OCI-LY3 (cell line): ENCODE measurements around the gene NAA16.

ENCODE experiments used
- EZH2phosphoT487 ChIP-seq: fragments of 200-600 bp; shearing (Covaris generic); IDR thresholded peaks from 2 replicates; pipeline ENCODE4 v1.6.1; 2018; ENCODE audit warnings: antibody characterized with exemption, mixed run types, low read depth
- TF ChIP-seq, protein P1 (sequence below): fragments of 200-600, 300-600 bp; sonication (generic); IDR thresholded peaks from 2 replicates; pipeline ENCODE4 v1.5.1; 2014; ENCODE audit warnings: antibody characterized with exemption, low read length, low read depth

DNA sequence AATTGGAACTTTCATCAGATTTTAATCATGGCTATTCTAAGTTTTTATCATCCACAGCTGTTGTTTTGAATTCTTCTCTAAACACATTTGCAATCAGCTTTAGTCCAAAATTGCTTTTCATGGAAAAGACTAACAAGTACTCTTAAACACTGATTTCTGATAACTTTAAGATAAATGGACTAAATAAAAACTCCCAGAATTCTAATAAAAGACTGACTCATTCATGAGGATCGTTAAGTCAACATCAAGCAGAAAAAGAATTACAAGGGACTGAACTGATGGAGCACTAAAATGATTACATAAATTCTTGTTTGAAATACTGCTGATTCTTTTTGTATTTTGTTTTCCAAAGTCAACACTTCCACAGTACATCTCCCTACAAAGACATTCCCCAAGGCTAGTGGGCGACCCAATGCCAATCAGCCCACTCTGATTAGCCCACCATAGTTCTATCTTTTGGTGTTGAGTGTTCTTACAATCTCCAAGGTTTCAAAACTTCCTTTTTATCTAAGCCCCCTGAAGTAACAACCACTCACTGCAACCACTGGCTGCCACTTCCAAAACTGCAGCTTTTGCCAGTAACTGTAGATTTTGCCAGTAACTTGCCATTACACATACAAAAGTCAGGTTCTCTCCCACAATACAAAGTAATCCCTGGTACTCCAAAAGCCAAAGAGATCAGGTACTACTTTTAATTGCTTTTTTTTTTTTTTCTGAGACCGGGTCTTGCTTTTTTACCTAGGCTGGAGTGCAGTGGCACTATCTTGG, 14.0 kb upstream of the NAA16 start:
- TF ChIP-seq, protein P1, sequence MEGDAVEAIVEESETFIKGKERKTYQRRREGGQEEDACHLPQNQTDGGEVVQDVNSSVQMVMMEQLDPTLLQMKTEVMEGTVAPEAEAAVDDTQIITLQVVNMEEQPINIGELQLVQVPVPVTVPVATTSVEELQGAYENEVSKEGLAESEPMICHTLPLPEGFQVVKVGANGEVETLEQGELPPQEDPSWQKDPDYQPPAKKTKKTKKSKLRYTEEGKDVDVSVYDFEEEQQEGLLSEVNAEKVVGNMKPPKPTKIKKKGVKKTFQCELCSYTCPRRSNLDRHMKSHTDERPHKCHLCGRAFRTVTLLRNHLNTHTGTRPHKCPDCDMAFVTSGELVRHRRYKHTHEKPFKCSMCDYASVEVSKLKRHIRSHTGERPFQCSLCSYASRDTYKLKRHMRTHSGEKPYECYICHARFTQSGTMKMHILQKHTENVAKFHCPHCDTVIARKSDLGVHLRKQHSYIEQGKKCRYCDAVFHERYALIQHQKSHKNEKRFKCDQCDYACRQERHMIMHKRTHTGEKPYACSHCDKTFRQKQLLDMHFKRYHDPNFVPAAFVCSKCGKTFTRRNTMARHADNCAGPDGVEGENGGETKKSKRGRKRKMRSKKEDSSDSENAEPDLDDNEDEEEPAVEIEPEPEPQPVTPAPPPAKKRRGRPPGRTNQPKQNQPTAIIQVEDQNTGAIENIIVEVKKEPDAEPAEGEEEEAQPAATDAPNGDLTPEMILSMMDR = no peak
- TF ChIP-seq EZH2phosphoT487 = no peak
